GM12873 (cell line): ENCODE results near the gene AGAP3.
A peak's percentile ranks its signal among the peaks of the same experiment; 100 is the strongest.

ENCODE experiments used
- TF ChIP-seq, protein P1 (sequence below): IDR thresholded peaks from 2 replicates; pipeline ENCODE4 v1.5.1; 2012; ENCODE audit warnings: low read depth, mild to moderate bottlenecking, moderate library complexity, low read length, control low read depth; ENCODE audit not compliant: insufficient read depth; ENCODE audit errors: missing control alignments

AGAP3 gene

DNA sequence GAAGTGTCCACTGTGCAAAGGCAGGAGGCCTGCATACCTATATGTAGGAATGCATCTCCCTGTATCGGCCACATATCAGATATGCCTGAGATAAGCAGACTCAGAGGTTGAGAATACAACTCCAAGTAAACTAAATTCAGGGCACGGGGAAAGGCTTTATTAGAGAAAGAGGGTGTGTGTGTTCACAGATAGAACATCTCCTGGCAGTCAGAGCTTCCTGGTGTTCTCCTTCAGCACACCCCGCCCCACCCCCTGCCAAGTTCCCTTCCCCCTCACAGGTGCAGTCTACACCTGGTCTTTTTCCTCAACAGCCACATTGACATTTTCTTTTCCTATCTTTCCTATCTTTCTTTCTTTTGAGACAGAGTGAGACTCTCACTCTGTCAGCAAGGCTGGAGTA, 64.1 kb downstream of the AGAP3 start:
- TF ChIP-seq, protein P1, sequence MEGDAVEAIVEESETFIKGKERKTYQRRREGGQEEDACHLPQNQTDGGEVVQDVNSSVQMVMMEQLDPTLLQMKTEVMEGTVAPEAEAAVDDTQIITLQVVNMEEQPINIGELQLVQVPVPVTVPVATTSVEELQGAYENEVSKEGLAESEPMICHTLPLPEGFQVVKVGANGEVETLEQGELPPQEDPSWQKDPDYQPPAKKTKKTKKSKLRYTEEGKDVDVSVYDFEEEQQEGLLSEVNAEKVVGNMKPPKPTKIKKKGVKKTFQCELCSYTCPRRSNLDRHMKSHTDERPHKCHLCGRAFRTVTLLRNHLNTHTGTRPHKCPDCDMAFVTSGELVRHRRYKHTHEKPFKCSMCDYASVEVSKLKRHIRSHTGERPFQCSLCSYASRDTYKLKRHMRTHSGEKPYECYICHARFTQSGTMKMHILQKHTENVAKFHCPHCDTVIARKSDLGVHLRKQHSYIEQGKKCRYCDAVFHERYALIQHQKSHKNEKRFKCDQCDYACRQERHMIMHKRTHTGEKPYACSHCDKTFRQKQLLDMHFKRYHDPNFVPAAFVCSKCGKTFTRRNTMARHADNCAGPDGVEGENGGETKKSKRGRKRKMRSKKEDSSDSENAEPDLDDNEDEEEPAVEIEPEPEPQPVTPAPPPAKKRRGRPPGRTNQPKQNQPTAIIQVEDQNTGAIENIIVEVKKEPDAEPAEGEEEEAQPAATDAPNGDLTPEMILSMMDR = no peak

GRCh38 chr7:151152643-151153513, 66.6 kb downstream of the AGAP3 start:
- TF ChIP-seq, protein P1 = no peak

DNA sequence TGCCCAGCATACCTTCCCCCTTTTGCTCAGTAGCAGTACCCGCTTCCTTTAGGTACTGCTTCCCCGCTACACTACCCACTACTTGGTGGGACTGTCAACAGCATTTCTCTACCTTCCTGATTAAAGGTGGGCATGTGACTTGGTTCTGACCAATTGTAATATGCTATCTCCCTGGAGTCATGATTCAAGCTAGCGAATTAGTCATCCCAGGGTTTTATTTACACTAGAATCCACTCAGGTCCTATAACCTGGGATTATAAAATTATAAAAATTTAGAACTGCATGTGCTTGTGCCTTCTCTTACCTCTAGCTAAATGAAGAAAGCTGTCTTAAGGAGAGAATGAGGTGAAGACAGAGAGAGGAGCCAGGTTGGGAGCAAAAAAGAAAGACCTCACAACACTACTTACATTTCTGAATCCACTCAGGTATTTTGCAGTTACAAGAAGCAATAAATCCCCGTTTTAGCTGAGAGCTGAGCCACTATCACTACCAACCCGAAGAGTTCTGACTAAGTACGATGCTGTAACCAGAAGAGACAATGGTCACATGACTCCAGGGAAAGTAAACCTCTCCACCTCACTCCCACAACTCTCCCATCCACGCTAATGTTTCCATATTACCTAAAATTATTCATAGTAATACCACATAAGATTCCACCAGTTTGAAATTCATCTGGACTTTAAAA, 71.5 kb downstream of the AGAP3 start:
- TF ChIP-seq, protein P1 = no peak

DNA sequence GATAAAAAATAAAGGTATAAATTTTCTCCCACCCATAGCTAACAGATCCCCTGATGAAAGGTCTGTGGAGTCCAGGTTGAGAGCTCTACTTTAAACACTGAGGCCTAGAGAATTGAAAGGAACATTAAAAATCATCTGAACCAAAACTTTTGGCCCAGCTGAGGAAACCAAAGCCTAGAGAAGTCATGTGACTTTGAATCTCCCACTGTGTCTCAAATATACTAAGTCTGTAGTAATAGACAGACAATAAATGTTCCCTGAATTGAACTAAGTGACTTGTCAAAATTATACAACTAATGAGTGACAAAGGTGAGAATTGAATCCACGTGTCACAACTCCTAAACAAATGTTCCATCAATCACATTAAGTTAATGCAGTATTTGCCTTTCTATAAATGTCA, 75.5 kb downstream of the AGAP3 start:
- TF ChIP-seq, protein P1 = no peak

- TF ChIP-seq, protein P1 = no peak
Measured at GRCh38 chr7:151166629-151167196, 80.4 kb downstream of the AGAP3 start.

DNA sequence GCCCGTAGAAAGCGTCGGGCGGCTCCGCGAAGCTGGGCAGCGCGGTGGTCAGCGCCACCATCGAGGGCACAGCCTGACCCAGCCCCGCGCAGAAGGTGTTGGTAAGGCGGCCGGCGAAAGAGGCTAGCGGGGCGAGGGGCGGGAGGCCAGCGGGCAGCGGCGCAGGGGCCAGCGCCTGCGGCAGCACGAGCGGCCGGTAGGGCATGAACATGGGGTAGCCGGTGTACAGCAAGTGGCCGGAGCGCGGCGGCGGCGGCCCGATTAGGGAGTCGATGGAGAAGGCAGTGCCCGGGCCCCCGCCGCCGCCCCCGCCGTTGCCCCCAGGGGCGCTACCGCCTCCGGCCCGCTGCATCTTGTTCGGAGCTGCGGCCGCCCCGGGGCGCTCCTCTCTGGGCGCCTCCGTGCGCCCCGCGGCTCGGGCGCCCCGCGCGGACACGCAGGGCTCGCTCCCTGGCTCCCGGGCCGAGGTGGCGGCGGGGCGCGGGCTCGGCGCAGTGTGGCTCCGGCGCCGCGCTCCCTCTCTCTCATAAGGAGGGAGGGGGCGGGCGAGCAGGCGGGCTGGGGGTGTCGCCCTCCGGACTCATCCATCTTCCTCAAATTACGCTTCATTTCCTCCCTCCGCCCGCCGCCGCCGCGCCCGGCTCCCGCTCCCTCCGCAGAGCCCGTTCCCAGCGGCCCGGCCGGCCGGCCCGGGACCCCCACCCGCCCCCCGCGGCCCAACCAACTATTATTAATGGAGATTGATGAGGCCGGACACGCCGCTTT, 81.1 kb downstream of the AGAP3 start, which contains the start of gene GBX1:
Gene GBX1 (minus strand): TSS at position 498 of the 765 bp plus-strand sequence. CDS start 146 bp downstream, at position 352.
- TF ChIP-seq, protein P1 = peak; percentile 4
